T-helper 2 cell treated with Interferon-gamma antibody and Interleukin-4, amounts not matched to agents 100 ng/mL and 5 ng/mL, for 36 hours (primary cell): ENCODE data around the gene EPB41L4A. TPM values are rescaled to one million over a fixed set of nuclear protein-coding genes. Genes with fewer than 3 reads are reported as not detected.

Source experiments
- intact Hi-C: fragments of 100-400 bp; cut with micrococcal nuclease; formaldehyde crosslinking; loops from one replicate; pipeline ENCODE4 v1.15.1; 2023
- total RNA-seq: library from RNA; stranded (reverse); gene quantifications from 2 replicates; pipeline ENCODE4 v1.2.3, GENCODE V29; 2022

EPB41L4A gene
- total RNA-seq, 1 donor from 2014 or later, result 0.70 TPM

DNA sequence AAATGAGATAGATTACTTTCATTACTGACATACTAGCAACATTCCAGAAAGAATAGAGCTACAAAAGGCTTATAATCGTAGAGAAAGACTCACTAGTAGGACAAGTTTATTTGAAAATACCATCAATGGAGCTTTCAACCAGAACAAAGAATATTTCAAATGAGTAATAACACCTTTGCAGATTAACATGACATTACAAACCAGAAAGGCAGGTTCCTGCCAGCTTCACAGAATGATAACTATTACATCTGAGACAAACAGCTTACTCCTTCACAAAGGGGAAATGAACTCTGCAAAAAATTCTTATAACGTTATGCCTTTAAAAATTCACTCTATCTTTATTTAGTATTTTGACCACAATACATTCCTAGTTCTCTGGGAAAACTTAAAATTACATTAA lies 103.1 kb downstream of the EPB41L4A start:
- intact Hi-C loops, result no loop called here

DNA sequence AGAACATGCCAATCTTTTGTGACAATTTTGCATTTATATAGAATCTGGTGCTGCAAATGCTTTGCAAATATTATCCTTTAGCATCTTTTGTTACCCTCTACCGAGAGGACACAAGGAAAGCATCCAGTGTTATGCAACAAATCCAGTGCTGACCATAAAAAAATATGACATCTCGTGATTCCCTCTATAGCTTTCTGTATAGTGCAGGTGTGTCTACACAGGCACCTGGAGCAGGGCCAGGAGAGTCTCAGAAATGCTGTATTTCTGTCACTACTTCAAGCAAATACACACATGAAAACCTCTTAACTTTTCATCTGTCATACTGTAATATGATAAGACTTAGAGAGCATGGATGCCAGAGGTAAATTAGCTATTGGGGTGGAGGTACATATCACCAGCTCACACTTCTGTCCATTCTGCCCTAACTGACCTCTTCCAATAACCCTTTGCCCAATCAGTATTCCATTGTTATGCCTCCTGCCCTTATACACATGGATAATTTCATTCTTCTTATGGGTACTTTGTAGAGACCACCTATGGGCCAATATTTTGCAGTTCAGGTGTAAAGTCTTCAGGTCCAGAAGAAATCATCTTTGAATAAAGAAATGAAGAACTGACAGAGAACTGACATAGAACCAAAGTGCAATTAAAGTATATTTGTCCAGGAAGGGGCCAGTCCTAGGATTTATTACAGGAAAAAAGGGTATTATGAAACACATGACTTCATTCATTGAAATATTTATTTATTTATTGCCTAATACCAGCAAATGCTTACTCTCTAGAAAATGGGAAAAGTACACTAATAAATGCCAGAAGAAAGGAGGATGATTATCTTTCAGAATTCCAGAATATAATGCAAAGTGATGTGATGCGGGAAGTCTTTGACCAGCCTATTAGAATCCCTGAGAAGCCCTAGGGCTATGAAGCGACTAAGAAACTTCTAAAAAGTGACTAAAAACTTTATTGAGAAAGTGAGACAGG lies 106.5 kb downstream of the EPB41L4A start:
- intact Hi-C loops, result no loop called here

DNA sequence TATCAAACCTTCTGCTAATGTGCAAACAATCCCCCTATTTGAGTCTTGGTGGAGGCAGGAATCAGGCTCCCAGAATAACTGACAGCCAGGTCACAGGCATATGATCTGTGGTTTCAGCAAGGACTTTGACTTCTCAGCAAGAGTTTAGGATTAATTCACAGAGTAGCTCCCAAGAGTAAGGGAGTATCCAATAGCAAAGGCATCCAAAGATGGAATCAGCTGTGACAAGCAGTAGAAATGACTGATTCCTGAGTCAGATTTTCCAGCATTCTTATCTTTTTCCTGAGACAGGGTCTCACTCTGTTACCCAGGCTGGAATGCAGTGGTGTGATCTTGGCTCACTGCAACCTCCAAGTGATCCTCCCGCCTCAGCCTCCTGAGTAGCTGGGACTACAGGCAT lies 108.3 kb downstream of the EPB41L4A start:
- intact Hi-C loops, result no loop called here

DNA sequence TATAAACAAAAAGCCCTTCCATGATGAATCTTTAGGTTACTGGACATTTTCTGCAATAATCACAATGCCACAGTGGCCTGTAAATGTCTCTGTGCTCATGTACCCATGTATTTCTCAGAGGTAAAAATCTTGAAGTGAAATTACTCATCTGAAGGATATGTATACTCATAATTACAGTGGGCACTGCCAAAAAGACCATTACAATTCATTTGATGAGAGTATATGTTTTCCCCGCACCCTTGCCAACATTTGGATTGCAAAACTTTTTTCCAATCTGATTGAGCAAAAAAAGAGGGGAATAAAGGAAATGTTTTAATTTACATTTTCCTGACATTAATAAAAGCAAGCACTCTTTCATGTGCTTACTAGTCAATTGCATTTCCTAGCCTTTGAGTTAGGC lies 110.5 kb downstream of the EPB41L4A start:
- intact Hi-C loops, result no loop called here

DNA sequence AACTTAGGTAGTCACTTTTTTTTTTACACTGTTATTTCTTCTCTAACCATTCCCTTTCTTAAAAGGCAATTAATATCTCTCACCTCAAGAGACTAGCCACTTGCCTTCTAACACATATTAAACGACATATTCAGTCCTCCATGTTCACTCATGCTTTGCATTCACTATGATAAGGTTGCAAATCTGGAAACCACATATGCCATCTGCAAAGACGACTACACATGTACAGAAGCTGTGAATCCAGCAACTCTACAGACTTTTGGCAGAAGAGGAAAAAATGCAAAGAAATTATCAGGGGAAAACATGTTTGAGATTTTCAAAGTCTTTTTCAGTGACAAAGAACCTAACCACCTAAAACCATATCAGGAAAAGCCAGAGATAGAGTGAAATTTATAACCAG lies 112.1 kb downstream of the EPB41L4A start:
- intact Hi-C loops, result no loop called here

DNA sequence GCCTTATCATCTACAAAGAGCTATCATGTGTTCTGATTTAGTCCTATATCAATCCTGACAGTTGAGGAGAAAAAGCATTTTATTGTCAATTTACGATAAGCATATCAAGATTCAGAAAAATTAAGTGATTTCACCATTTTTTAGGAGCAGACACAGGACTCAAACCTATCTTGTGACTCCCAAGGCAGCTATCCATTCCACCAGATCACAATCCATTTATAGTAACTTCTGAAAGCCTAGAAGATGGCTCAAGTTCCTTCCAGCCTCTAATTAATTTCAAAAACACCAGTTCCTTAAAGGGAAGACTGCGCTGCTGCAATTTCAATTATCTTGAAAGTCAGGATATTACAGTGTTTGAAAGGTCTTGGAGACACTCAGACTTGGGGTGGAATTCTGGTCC lies 114.3 kb downstream of the EPB41L4A start:
- intact Hi-C loops, result no loop called here

DNA sequence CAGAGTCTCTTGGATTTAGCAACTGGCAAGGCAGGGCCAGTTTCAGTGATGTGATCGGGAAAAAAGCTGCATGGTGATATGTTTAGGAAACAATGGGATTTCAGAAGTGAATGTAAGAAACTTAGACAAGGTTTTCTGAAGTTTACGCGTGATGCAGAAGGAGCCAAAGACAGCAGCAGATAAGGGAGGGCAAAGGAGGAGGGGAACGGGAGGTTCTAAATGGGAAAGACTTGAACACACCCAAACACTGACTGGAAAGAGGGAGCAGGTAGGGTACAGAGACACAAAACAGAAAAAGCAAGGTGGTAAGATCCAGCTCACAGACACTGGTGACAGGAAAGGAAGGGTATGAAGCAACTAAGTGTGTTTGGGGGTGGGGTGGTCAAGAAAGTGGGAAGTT lies 115.4 kb downstream of the EPB41L4A start:
- intact Hi-C loops, result no loop called here

DNA sequence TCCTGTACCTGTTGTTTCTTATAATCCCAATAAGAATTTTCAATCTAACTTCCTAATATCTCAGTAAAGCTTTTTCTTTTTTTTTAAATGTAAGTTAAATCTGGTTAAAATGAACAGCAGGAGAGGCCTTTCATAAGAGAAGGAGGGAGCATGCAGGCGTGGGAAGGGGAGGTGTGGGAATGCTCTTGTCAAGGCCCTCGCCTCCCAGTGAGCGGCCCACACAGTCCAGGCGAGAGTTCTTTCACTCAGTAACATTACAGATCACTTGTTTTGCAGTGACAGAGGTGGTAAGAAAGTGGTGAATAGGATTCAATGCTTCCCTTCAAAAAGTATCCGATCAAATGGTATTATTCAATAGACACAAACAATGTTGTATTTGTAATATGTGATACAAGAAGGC lies 125.0 kb downstream of the EPB41L4A start:
- intact Hi-C loops, result no loop called here

DNA sequence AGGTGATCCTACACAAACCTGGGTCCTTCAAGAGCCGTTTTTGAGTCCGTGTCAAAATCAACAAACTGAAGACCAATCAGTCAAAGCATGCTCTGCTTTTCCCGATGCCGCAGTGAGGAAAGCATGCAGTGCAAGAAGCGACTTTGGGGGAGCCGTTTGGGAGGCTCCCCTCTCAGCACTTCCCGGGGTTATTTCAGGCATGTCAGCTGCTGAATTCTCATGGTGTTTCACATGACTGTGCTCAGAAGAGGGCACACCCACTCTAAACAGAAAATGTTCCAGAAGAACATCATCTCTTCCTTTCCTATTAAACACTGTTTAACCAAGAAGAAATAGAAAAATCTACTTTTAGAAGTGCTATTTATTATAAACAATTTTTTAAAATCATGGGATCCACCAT lies 125.5 kb downstream of the EPB41L4A start:
- intact Hi-C loops, result no loop called here

DNA sequence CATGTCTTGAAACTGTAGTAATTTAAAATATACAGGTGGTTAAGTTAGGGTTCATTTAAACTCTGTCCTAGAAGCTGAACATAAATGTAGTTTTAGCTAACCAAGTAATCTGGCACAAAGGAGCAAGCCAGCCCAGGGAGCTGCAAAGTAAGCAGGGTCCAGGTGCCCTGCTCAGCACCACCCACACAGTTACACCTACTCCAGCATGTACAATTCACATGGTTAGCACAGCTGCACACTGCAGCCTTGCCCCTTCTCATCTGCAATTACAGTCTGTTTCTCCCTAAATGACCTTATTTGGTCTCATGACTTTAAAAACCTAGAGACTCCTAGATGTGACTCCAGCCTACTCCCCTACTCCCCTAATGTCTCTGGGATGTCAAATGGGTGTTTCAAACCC lies 128.4 kb downstream of the EPB41L4A start:
- intact Hi-C loops, result no loop called here

DNA sequence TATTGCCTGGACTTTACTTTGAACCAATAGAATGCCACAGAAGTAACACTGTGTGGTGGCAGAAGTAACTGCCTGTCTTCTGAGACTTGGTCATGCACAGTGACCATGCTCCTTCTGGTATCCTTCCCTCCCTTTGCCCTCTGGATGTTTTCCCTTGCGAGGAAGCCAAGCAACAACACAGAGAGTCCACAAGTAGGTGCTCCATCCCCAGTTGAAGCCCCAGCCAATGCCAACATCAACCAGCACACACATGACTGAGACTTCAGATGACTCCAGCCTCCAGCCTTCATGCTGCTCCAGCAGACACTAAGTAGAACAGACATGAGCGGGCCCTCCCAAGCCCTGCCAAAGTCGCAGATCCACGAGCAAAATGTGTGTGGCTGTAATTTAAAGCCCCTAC lies 129.6 kb downstream of the EPB41L4A start:
- intact Hi-C loops, result no loop called here

DNA sequence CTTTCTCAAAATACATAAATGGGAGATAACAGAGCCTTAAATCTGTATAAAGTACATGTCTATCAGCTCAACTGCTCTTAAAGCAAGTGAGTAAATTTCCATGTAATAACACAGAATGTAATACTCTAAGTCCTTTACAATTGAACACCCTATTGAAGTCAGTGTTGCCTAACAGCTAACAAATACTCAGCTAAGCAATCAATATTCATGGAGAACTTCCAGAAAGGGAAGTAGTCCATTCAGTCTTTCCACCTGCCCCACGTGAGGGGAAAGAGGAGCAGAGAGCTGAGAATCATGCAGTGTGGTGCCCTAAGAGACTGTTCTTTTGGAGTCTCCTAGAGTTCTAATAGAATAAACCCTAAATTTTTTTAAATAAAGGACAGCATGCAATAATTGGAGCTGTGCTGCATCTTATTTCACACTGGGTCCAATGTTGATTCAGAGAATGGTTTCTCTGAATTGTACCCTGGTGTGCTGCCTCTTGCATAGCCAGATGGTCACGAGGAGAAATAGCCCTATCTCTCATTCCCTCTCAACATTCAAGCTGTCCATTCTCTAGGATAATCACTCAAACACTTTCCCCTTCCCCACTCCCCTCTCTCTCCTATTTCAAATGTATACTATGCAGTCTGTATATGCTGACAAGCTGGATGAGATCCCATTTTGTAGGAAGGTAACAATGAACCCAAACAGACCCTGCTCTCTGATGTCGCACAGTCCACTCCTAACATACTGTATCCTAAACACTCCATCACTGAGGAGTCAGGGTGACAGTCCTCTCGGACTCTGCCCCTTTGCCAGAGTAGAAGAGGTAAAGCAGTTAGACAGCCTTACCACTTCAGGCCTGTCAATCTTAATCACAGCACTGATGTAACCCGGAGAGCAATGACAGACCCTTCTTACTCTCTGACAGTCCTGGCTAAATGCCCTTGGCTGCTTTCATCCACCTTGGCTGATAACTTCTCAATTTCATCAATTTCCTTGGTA lies 134.8 kb downstream of the EPB41L4A start:
- intact Hi-C loops, result no loop called here

DNA sequence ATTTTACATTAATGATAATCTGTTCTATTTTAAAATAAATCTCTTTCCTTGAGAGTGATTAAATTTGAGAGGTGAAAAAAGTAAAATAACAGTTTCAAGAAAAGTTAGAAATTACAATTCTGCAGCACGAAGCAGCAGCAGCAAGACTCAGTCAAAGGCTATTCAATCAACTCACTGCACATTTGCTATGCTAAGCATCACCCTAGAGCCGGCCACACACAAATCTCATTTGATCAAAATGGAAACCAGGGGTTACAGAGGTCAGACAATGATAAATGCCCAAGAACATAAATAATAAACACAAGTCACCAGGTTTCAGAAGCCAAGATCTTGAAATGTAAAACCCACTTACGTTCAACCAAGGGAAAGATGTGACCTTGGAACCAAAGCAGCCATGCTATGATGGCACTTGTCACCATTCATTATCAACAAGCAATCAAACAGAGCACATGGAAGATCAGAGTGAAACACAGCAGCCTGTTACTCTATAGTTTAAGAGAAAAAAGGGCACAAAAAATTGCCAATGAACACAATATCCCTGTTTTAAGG lies 136.0 kb downstream of the EPB41L4A start:
- intact Hi-C loops, result no loop called here

DNA sequence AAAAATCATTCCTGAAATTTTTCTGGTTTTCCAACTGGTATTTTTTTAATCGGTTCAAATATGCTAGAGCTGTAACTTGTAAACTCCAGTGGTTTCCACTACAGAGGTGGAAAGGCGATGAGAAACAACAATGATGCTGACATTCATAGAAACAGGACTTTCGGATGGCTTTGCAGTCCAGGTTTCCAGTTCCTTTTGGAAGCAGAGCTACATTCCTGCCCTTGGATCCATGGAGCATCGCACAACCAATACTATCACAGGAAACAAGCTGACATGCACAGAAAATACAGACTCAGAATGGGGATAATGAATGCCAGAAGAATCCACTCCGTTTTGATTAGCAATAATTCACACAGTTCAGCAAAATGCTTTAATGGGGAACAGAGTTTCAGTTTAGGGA lies 140.0 kb downstream of the EPB41L4A start:
- intact Hi-C loops, result no loop called here

DNA sequence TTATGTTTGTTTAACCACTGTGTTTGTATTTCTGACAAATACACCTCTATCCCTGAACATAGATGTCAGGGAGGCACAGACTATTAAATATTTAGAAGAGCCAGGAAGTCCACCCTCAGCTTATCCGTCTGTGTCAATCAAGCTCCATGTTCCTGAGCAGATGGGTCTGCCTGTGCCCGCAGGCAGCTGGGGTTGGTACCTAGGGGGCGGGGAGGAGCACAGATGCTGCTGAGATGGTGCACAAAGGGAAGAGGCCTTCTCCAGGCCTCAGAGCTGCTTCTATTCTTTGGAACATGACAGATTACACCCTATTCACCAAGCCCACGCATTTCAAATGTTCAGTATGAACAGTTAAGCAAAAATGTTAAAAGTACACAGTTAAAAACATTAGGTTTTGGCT lies 142.1 kb downstream of the EPB41L4A start:
- intact Hi-C loops, result no loop called here

DNA sequence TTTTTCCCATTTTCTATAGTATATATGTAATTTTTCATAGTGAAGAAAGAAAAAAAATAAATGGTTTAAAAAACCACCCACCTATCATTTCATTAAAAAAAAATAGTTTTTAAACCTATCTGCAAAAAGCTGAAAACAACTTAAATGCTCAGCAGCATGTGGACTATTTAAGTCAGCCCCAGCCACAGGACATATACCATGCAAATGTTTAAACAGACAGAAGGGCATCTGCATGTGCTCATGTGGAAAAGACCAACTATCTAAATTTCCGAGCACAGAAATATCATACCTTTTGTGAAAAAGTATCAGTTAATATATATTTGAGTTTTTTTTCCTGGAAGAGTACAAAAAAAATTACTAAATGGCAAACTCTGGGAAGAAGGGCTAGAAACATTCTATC lies 143.4 kb downstream of the EPB41L4A start:
- intact Hi-C loops, result no loop called here

DNA sequence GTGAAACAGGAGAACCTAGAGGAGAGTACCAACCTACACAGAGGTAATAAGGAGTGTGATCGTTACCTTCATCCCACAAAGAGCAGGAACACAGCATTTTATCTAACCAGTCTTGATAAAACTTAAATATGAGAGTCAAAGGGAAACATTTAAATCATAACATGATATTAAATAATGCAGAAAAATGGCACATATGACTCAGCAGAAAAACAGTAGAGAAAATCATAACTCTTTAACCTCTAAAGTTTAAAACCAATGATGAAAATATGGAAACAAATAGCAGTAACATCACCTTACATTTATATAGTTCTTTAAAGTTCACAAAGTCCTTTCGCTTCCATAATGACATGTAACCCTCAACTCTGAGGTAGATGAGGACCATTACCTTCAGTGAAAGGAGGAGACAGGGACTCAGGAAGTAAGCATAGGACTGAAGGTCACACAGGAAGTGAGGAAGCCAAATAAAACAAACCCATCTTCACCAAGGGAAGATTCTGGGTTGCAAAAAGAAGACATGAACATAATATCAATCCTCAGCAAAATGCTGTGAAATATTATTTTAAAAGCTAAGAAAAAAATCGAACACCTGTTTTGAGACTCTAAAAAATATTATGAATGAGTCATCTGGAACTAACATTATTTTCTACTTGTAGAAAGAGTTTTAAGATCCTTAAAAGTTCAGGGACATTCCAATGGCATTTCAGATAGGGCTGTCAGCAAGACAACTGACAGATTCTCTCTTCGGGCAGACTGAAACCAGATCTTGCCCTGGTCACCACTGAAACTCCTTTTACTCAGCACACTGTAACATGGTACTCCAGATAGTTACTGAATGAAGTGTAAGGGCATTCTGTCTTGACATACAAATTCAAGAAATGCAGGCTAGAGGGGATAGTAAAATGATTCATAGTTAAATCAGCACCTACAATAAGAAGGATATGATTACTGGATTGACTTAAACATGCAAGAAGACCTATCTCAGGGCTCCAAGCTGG lies 148.5 kb downstream of the EPB41L4A start:
- intact Hi-C loops, result no loop called here

DNA sequence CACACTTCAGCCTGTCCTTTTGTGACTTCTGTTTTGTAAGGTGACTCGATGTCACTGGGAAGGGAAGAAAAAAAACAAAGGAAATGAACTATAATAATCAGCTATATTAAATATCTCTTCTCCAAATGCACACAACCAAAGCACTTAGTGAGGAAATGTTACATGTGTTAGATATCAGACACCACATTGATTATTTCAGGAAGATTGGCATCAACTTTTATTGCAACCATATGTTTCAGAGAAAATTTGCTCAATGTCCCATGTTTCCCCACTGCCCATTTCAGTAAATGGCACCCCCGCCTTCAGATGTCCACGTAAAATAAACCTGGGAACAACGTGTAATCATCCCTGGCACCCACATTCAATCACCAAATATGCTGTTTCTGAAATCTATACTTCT lies 151.8 kb downstream of the EPB41L4A start:
- intact Hi-C loops, result no loop called here

DNA sequence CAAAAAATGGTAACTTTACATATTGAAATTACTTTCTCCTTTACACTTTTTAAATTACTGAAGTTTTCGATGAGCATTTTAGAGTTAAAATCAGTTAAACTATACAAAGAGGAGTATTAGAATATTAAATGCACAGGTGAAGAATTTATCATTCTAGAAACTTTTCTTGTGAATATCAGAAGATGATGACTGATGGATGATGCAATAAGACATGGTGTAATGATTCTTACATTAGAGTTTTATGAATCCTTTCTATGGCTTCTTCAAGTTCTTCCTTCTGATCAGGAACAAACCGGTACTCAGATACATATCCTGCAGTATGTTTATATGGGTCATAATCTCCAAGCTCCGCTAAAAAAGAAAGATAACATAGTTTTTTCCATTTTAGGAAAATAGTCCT lies 154.4 kb downstream of the EPB41L4A start:
- intact Hi-C loops, result no loop called here

DNA sequence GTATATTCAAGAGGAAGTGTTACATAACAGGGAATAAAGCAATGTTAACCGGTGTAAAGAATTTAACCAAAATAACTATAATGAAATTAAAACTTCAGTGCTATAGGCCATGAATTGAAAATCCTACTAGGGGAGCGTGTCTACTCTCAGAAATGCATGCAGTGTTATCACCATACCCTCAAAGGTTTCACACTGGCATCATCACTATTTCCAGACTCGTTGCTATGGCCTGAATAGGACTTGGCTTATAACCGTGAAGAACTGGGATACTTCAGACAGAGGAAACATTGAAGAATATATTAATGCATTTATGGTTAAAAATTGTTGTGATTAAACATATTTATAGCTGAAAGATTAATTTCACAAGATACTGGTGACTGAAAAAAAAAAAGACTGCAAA lies 154.9 kb downstream of the EPB41L4A start:
- intact Hi-C loops, result no loop called here

DNA sequence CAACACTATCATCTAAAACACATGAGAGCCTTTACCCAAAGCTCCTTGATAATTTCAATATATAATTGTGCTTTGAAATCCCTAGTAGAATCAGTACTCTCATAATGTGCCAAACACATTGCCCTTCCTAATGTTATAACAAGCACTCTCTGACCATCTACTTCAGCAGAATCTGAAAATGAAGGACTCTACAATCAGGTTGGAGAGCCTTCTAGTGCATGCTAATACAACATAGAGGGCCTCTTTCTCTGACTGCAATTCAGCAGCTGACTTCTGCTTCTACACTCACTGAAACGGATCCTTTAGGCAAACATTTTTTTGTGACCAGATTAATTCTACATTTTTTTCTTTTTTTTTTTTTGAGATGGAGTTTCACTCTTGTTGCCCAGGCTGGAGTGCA lies 155.6 kb downstream of the EPB41L4A start:
- intact Hi-C loops, result no loop called here
